H1 (cell line): ENCODE results near the gene TRIM71. TPM values are rescaled to one million over a fixed set of nuclear protein-coding genes. Genes with fewer than 3 reads are reported as not detected.

ENCODE experiments used
- CHD2 ChIP-seq: IDR thresholded peaks from 2 replicates; pipeline ENCODE4 v1.6.1; 2012; ENCODE audit warnings: low read length, improper control_type of control experiment
- CHD7 ChIP-seq: fragments of 300-600 bp; sonication (generic); IDR thresholded peaks from 2 replicates; pipeline ENCODE4 v1.7.1; 2012; ENCODE audit warnings: low read length, moderate library complexity, mild to moderate bottlenecking, inconsistent platforms; ENCODE audit not compliant: insufficient replicate concordance
- E2F6 ChIP-seq: IDR thresholded peaks from 2 replicates; pipeline ENCODE4 v1.6.1; 2012; ENCODE audit warnings: inconsistent platforms
- JUND ChIP-seq: IDR thresholded peaks from 2 replicates; pipeline ENCODE4 v1.6.1; 2011; ENCODE audit warnings: mild to moderate bottlenecking, improper control_type of control experiment, low read length
- KDM5A ChIP-seq: fragments of 200-600 bp; IDR thresholded peaks from 2 replicates; pipeline ENCODE4 v1.7.1; 2012; ENCODE audit warnings: mild to moderate bottlenecking, low read length, inconsistent platforms, mixed read lengths
- NRF1 ChIP-seq: IDR thresholded peaks from 2 replicates; pipeline ENCODE4 v1.6.1; 2011; ENCODE audit warnings: mild to moderate bottlenecking, low read depth, low read length, improper control_type of control experiment
- TCF12 ChIP-seq: IDR thresholded peaks from 2 replicates; pipeline ENCODE4 v1.6.1; 2011; ENCODE audit warnings: low read depth, mild to moderate bottlenecking, low read length
- YY1 ChIP-seq: IDR thresholded peaks from 2 replicates; pipeline ENCODE4 v1.6.1; 2011; ENCODE audit warnings: low read depth, mild to moderate bottlenecking, low read length
- polyA plus RNA-seq, 7 experiments: library from polyadenylated mRNA; depleted of rRNA in 3 of 7; stranded (reverse) in 5 of 7; unstranded in 2 of 7; fragments of >200 nt in 5 of 7; fragments of 200-250 nt in 2 of 7; gene quantifications; 1 replicate in 5 of 7; 2 replicates in 1 of 7; 4 replicates in 1 of 7; pipeline versions ENCODE4 v1.2.1 to v1.2.3, GENCODE V29; 2011 to 2013; ENCODE audit warnings: missing spikeins in 2 of 7, mixed read lengths in 2 of 7
- total RNA-seq: library from RNA; stranded (reverse); fragmentation: NEBNext Ultra II Directional; extraction: Animal tissue kit (Norgen Biotek cat#: 25700); gene quantifications from 2 replicates; pipeline ENCODE4 v1.2.1, GENCODE V29; 2021

TRIM71 gene
- total and polyA plus RNA-seq, 2 of the 8 experiments (the other 6 are each of a cell fraction or from before 2014, with no cell fraction given) = 53.7 to 293 TPM

DNA sequence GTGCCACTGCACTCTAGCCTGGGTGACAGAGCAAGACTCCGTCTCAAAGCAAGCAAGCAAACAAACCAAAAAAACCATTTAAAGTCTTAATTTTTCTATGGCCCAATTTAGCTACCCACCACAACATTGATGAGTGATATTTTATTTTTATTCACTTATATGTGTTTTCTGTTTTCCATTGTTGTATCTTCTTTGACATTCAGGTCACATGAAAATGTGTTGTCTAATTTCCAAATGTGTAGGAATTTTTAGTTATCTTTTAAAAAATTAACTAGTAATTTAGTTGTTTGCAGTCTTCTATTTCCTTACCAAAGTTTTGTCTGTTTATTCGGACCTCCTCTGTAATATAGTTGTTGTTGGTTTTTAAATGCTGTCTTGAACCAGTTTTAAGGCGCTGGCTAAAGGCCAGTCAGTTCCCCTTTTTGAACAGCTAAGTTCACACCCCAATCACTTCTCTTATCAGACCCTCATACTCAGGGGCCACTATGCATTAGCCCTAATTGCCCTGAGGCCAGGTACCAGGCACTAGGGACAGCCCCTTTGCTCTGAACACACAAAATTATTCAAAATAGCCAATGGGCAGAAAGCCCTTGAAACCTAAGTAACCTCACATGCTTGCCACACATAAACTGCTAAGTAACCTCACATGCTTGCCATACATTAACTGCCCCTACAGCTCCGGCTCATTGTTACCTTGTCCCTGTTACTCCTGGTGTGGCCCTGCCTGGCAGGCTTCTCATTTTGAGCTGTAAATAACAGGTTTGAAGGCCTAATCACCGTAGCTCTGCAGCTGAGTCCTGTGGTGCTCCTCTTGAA is 129.4 kb downstream of the TRIM71 start (continued):
- TF ChIP-seq CHD7 (no peak), E2F6 (no peak), CHD2 (no peak), KDM5A (no peak), TCF12 (no peak), NRF1 (no peak), YY1 (no peak), JUND (no peak)
